ENCODE results near the gene VTCN1. TPM values are rescaled to one million over a fixed set of nuclear protein-coding genes. Genes with fewer than 3 reads are reported as not detected.

The VTCN1 gene
- total and polyA plus RNA-seq, 2 of the 13 experiments (the other 11 are each of a cell fraction or from before 2014, with no cell fraction given), result not detected

DNA sequence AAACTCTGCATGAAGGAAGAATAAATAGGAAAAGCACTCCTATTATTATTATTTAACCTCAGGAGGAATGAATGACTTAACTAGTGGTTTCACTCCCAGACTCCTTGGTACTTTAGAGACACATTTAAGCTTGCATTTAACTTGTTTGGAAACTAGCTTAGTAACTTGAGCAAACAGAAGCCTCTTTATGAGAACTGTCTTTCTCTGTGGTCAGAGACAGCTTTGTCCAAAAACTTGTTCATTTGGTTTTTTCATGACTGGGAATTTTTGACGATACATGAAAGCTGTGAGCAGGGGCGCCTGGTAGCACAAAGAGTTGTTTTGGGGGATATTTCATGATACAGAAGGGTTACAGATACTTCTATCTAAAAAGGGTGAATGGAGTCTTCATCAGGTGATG, 33.6 kb upstream of the VTCN1 start:
- H3K27me3 ChIP-seq (ENCODE audit: control insufficient read depth in 1 of 2, insufficient read depth in 2 of 2, low read length in 2 of 2), result peaks cover 0 to 3% of the 10 kb centered on the region in 2 experiments; a peak in 1 of 5 replicates
- H2AFZ ChIP-seq (ENCODE audit: low read length), result no peak overlapping the region
- intact Hi-C loops (cut with micrococcal nuclease; ENCODE audit: unreplicated experiment) (no loop called here), in situ Hi-C loops (cut with HindIII; ENCODE audit: extremely low pct_ligation_motif_present, low pct_unique_long_range_greater_than_20kb) (no loop called here)
- peaks cover 6% of the 10 kb centered on the region for H3K4me1 ChIP-seq (ENCODE audit: insufficient read depth, low read length)
- H3K4me2 ChIP-seq (ENCODE audit: low read depth, low read length), result no peak overlapping the region
- H3K9me3 ChIP-seq (ENCODE audit: low read length), result no peaks in the 10 kb centered on the region
- no peak overlapping the region for H3K4me3 ChIP-seq (replicated peaks in 1 of 3; ENCODE audit: insufficient read depth in 1 of 3, low read depth in 2 of 3, low read length in 3 of 3)
- 2% methylated on average over 2 of the region's 2 CpGs for WGBS (ENCODE audit: low lambda C conversion rate)
- TF ChIP-seq ZNF562 (CRISPR knock-in tag; IDR thresholded peaks at IDR 0.05; ENCODE audit: borderline replicate concordance) (no peak), PRPF4 (IDR thresholded peaks at IDR 0.05; ENCODE audit: low read depth, low read length, poor library complexity, severe bottlenecking) (no peak), ZNF546 (CRISPR knock-in tag; conservative IDR thresholded peaks at IDR 0.05) (no peak), POLR2AphosphoS2 (IDR thresholded peaks at IDR 0.05; ENCODE audit: low read depth, low read length) (no peak), ZNF382 (CRISPR knock-in tag; IDR thresholded peaks at IDR 0.05; ENCODE audit: borderline replicate concordance) (no peak), ZNF83 (CRISPR knock-in tag; IDR thresholded peaks at IDR 0.05; ENCODE audit: borderline replicate concordance) (no peak), KLF11 (CRISPR knock-in tag; IDR thresholded peaks at IDR 0.05) (no peak)
- TF ChIP-seq, protein P1, sequence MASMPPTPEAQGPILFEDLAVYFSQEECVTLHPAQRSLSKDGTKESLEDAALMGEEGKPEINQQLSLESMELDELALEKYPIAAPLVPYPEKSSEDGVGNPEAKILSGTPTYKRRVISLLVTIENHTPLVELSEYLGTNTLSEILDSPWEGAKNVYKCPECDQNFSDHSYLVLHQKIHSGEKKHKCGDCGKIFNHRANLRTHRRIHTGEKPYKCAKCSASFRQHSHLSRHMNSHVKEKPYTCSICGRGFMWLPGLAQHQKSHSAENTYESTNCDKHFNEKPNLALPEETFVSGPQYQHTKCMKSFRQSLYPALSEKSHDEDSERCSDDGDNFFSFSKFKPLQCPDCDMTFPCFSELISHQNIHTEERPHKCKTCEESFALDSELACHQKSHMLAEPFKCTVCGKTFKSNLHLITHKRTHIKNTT (CRISPR knock-in tag; IDR thresholded peaks at IDR 0.05), result no peak
- no TSS peak for BruUV-seq (replicated peaks)
- CTCF ChIA-PET (ENCODE audit: low intra/inter-chr PET ratio, low total read pairs), result no interaction called here
- no peaks in the 10 kb centered on the region for H3K36me3 ChIP-seq (replicated peaks in 1 of 2; ENCODE audit: control insufficient read depth in 1 of 2, insufficient read depth in 2 of 2, low read length in 2 of 2)
- no peak overlapping the region for H3K9ac ChIP-seq (ENCODE audit: insufficient read depth, low read depth, low read length)
- DNase-seq (ENCODE audit: low spot score) (no peak), FAIRE-seq (no peak), ATAC-seq (no peak)
- H3K79me2 ChIP-seq (ENCODE audit: insufficient read depth, low read length), result no peaks in the 10 kb centered on the region
- POLR2A ChIA-PET, result no interaction called here
- H3K27ac ChIP-seq (ENCODE audit: extremely low read length, insufficient read depth, low read length), result no peak overlapping the region
- no peaks in the 10 kb centered on the region for H4K20me1 ChIP-seq (ENCODE audit: insufficient read depth, low read length)

DNA sequence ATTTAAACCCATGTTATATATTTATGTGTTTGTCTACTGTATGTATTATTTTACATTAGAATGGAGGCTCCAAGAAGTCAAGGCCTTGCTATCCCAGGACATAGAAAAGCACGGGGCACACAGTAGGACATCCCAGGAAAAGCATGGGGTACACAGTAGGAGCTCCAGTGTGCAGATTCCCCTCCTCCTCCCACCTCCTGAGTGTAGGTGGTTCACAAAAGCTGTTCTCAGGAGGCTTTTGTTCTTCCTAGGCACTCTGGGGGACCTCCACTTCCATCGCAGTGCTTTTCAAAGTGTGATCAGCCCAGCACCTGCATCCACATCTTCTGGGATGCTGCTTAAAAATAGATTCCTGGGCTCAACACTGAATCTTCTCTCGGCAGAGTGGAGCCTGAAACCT, 30.8 kb upstream of the VTCN1 start:
- 15% methylated on average over 3 of the region's 3 CpGs for WGBS (ENCODE audit: low lambda C conversion rate)
- CTCF ChIA-PET (ENCODE audit: low intra/inter-chr PET ratio, low total read pairs), result no interaction called here
- H3K4me1 ChIP-seq (ENCODE audit: insufficient read depth, low read length), result peaks cover 7% of the 10 kb centered on the region
- TF ChIP-seq RNF2 (conservative IDR thresholded peaks at IDR 0.05; ENCODE audit: low read depth) (no peak), MAZ (IDR thresholded peaks at IDR 0.05; ENCODE audit: borderline replicate concordance, low read depth, low read length) (no peak), MAZ (CRISPR knock-in tag; IDR thresholded peaks at IDR 0.05; ENCODE audit: low read depth) (no peak), RAD21 (CRISPR knock-in tag; IDR thresholded peaks at IDR 0.05) (no peak), ZFP36L1 (CRISPR knock-in tag; IDR thresholded peaks at IDR 0.05) (no peak), TBL1XR1 (IDR thresholded peaks at IDR 0.05; ENCODE audit: borderline replicate concordance, low read length, partially characterized antibody) (no peak), ARNT (IDR thresholded peaks at IDR 0.05) (no peak), SMARCE1 (IDR thresholded peaks at IDR 0.05; ENCODE audit: borderline replicate concordance) (no peak)
- TF ChIP-seq, protein P2, sequence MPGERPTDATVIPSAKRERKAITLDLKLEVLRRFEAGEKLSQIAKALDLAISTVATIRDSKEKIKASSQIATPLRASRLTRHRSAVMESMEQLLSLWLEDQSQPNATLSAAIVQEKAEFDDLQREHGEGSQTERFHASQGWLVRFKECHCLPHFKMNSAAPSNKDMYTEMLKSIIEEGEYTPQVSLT (CRISPR knock-in tag; IDR thresholded peaks at IDR 0.05; ENCODE audit: borderline replicate concordance, low read depth), result no peak
- TF ChIP-seq, protein P3, sequence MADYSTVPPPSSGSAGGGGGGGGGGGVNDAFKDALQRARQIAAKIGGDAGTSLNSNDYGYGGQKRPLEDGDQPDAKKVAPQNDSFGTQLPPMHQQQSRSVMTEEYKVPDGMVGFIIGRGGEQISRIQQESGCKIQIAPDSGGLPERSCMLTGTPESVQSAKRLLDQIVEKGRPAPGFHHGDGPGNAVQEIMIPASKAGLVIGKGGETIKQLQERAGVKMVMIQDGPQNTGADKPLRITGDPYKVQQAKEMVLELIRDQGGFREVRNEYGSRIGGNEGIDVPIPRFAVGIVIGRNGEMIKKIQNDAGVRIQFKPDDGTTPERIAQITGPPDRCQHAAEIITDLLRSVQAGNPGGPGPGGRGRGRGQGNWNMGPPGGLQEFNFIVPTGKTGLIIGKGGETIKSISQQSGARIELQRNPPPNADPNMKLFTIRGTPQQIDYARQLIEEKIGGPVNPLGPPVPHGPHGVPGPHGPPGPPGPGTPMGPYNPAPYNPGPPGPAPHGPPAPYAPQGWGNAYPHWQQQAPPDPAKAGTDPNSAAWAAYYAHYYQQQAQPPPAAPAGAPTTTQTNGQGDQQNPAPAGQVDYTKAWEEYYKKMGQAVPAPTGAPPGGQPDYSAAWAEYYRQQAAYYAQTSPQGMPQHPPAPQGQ (CRISPR knock-in tag; IDR thresholded peaks at IDR 0.05; ENCODE audit: borderline replicate concordance), result no peak

More for the DNA sequence above, 30.8 kb upstream of the VTCN1 start:
- intact Hi-C loops (cut with micrococcal nuclease; ENCODE audit: unreplicated experiment) (no loop called here), in situ Hi-C loops (cut with HindIII; ENCODE audit: extremely low pct_ligation_motif_present, low pct_unique_long_range_greater_than_20kb) (no loop called here)
- H3K36me3 ChIP-seq (replicated peaks in 1 of 2; ENCODE audit: control insufficient read depth in 1 of 2, insufficient read depth in 2 of 2, low read length in 2 of 2), result no peaks in the 10 kb centered on the region
- POLR2A ChIA-PET, result no interaction called here
- BruUV-seq (replicated peaks), result no TSS peak
- no peak for ATAC-seq
- no peaks in the 10 kb centered on the region for H4K20me1 ChIP-seq (ENCODE audit: insufficient read depth, low read length)
- H3K9me3 ChIP-seq (ENCODE audit: low read length), result no peaks in the 10 kb centered on the region
- no peak overlapping the region for H3K4me3 ChIP-seq (replicated peaks in 1 of 3; ENCODE audit: insufficient read depth in 1 of 3, low read depth in 2 of 3, low read length in 3 of 3)
- no peak for DNase-seq (ENCODE audit: low spot score)
- peaks cover 0 to 3% of the 10 kb centered on the region in 2 experiments; a peak in 1 of 5 replicates for H3K27me3 ChIP-seq (ENCODE audit: control insufficient read depth in 1 of 2, insufficient read depth in 2 of 2, low read length in 2 of 2)
- no peaks in the 10 kb centered on the region for H3K79me2 ChIP-seq (ENCODE audit: insufficient read depth, low read length)
- no peak overlapping the region for H3K4me2 ChIP-seq (ENCODE audit: low read depth, low read length)
- no peak overlapping the region for H3K9ac ChIP-seq (ENCODE audit: insufficient read depth, low read depth, low read length)
- H2AFZ ChIP-seq (ENCODE audit: low read length), result no peak overlapping the region
- no peak for FAIRE-seq
- no peak overlapping the region for H3K27ac ChIP-seq (ENCODE audit: extremely low read length, insufficient read depth, low read length)

All from HepG2 (cell line).